ENCODE measurements around the gene C2orf76. TPM values are rescaled to one million over a fixed set of nuclear protein-coding genes. Genes with fewer than 3 reads are reported as not detected.

Gene C2orf76
- total RNA-seq, 2 experiments from 2014 or later, result 12.3 to 15.6 TPM

GRCh38 chr2:119333360-119333759, 33.3 kb downstream of the C2orf76 start:
- no peak for DNase-seq
- Mint-ChIP-seq H3K27ac (no peak overlapping the region), H3K9me3 (no peaks in the 10 kb centered on the region), H3K27me3 (no peaks in the 10 kb centered on the region), H3K36me3 (peaks cover 7% of the 10 kb centered on the region), H3K4me1 (peaks cover 4% of the 10 kb centered on the region), H3K4me3 (no peak overlapping the region)

GRCh38 chr2:119332953-119333352, 33.7 kb downstream of the C2orf76 start:
- DNase-seq, result no peak
- H3K9me3 Mint-ChIP-seq, result no peaks in the 10 kb centered on the region
- no peaks in the 10 kb centered on the region for H3K27me3 Mint-ChIP-seq
- H3K4me1 Mint-ChIP-seq, result no peaks in the 10 kb centered on the region
- no peak overlapping the region for H3K4me3 Mint-ChIP-seq
- H3K27ac Mint-ChIP-seq, result no peak overlapping the region
- peaks cover 7% of the 10 kb centered on the region for H3K36me3 Mint-ChIP-seq

- H3K36me3 Mint-ChIP-seq, result peaks cover 6% of the 10 kb centered on the region
- H3K27ac Mint-ChIP-seq, result no peak overlapping the region
- H3K27me3 Mint-ChIP-seq, result no peaks in the 10 kb centered on the region
These were observed 39.2 kb downstream of the C2orf76 start for GRCh38 chr2:119327431-119327830.

GRCh38 chr2:119326938-119327337, 39.7 kb downstream of the C2orf76 start:
- H3K36me3 Mint-ChIP-seq, result peaks cover 6% of the 10 kb centered on the region
- H3K27ac Mint-ChIP-seq, result no peak overlapping the region
- H3K9me3 Mint-ChIP-seq, result no peaks in the 10 kb centered on the region
- no peak for DNase-seq
- no peaks in the 10 kb centered on the region for H3K27me3 Mint-ChIP-seq
- H3K4me3 Mint-ChIP-seq, result no peak overlapping the region
- no peaks in the 10 kb centered on the region for H3K4me1 Mint-ChIP-seq

More at GRCh38 chr2:119327431-119327830, 39.2 kb downstream of the C2orf76 start:
- H3K4me1 Mint-ChIP-seq, result no peaks in the 10 kb centered on the region
- no peak overlapping the region for H3K4me3 Mint-ChIP-seq
- no peak for DNase-seq
- H3K9me3 Mint-ChIP-seq, result no peaks in the 10 kb centered on the region

- Mint-ChIP-seq H3K27ac (no peak overlapping the region), H3K27me3 (no peaks in the 10 kb centered on the region), H3K4me1 (no peaks in the 10 kb centered on the region), H3K9me3 (no peaks in the 10 kb centered on the region), H3K4me3 (no peak overlapping the region), H3K36me3 (no peaks in the 10 kb centered on the region)
- DNase-seq, result no peak
These were observed 41.9 kb downstream of the C2orf76 start for GRCh38 chr2:119324685-119325270.

GRCh38 chr2:119323459-119323858, 43.2 kb downstream of the C2orf76 start:
- Mint-ChIP-seq H3K9me3 (no peaks in the 10 kb centered on the region), H3K4me1 (no peaks in the 10 kb centered on the region), H3K36me3 (no peaks in the 10 kb centered on the region), H3K27me3 (no peaks in the 10 kb centered on the region), H3K27ac (no peak overlapping the region), H3K4me3 (no peak overlapping the region)
- no peak for DNase-seq

GRCh38 chr2:119319593-119319992, 47.0 kb downstream of the C2orf76 start:
- Mint-ChIP-seq H3K9me3 (no peaks in the 10 kb centered on the region), H3K27me3 (no peaks in the 10 kb centered on the region), H3K4me3 (no peak overlapping the region), H3K27ac (no peak overlapping the region), H3K36me3 (no peaks in the 10 kb centered on the region), H3K4me1 (no peaks in the 10 kb centered on the region)
- DNase-seq, result no peak

GRCh38 chr2:119317554-119317953, 49.1 kb downstream of the C2orf76 start:
- DNase-seq, result no peak
- no peaks in the 10 kb centered on the region for H3K27me3 Mint-ChIP-seq
- H3K9me3 Mint-ChIP-seq, result no peaks in the 10 kb centered on the region
- H3K4me1 Mint-ChIP-seq, result no peaks in the 10 kb centered on the region
- no peak overlapping the region for H3K27ac Mint-ChIP-seq
- no peaks in the 10 kb centered on the region for H3K36me3 Mint-ChIP-seq
- H3K4me3 Mint-ChIP-seq, result no peak overlapping the region

- no peak overlapping the region for H3K27ac Mint-ChIP-seq
- H3K4me1 Mint-ChIP-seq, result no peaks in the 10 kb centered on the region
- H3K27me3 Mint-ChIP-seq, result no peaks in the 10 kb centered on the region
- no peak overlapping the region for H3K4me3 Mint-ChIP-seq
- H3K9me3 Mint-ChIP-seq, result no peaks in the 10 kb centered on the region
- no peaks in the 10 kb centered on the region for H3K36me3 Mint-ChIP-seq
- DNase-seq, result no peak
These were observed 50.6 kb downstream of the C2orf76 start for GRCh38 chr2:119316066-119316465.

GRCh38 chr2:119315241-119315925, 51.3 kb downstream of the C2orf76 start:
- H3K4me3 Mint-ChIP-seq, result no peak overlapping the region
- no peaks in the 10 kb centered on the region for H3K27me3 Mint-ChIP-seq
- no peaks in the 10 kb centered on the region for H3K4me1 Mint-ChIP-seq
- H3K36me3 Mint-ChIP-seq, result peaks cover 3% of the 10 kb centered on the region
- no peak overlapping the region for H3K27ac Mint-ChIP-seq
- DNase-seq, result no peak
- no peaks in the 10 kb centered on the region for H3K9me3 Mint-ChIP-seq

- Mint-ChIP-seq H3K27me3 (no peaks in the 10 kb centered on the region), H3K9me3 (no peaks in the 10 kb centered on the region), H3K27ac (no peak overlapping the region), H3K4me3 (no peak overlapping the region), H3K36me3 (peaks cover 3% of the 10 kb centered on the region), H3K4me1 (no peaks in the 10 kb centered on the region)
- no peak for DNase-seq
These were observed 54.8 kb downstream of the C2orf76 start for GRCh38 chr2:119311831-119312230.

- DNase-seq, result no peak
- peaks cover 3% of the 10 kb centered on the region for H3K36me3 Mint-ChIP-seq
- H3K9me3 Mint-ChIP-seq, result no peaks in the 10 kb centered on the region
- no peak overlapping the region for H3K4me3 Mint-ChIP-seq
- H3K27ac Mint-ChIP-seq, result no peak overlapping the region
- no peaks in the 10 kb centered on the region for H3K27me3 Mint-ChIP-seq
- H3K4me1 Mint-ChIP-seq, result no peaks in the 10 kb centered on the region
These were observed 55.3 kb downstream of the C2orf76 start for GRCh38 chr2:119311371-119311770.

GRCh38 chr2:119308793-119309330, 57.8 kb downstream of the C2orf76 start:
- DNase-seq, result no peak
- no peak overlapping the region for H3K4me3 Mint-ChIP-seq
- H3K36me3 Mint-ChIP-seq, result peaks cover 3% of the 10 kb centered on the region
- no peaks in the 10 kb centered on the region for H3K4me1 Mint-ChIP-seq
- H3K27ac Mint-ChIP-seq, result no peak overlapping the region
- H3K27me3 Mint-ChIP-seq, result no peaks in the 10 kb centered on the region
- no peaks in the 10 kb centered on the region for H3K9me3 Mint-ChIP-seq

GRCh38 chr2:119307419-119308140, 59.1 kb downstream of the C2orf76 start:
- Mint-ChIP-seq H3K4me3 (no peak overlapping the region), H3K27ac (no peak overlapping the region), H3K9me3 (no peaks in the 10 kb centered on the region), H3K27me3 (no peaks in the 10 kb centered on the region), H3K4me1 (no peaks in the 10 kb centered on the region), H3K36me3 (peaks cover 3% of the 10 kb centered on the region)
- DNase-seq, result no peak

- DNase-seq, result no peak
These were observed 60.4 kb downstream of the C2orf76 start for GRCh38 chr2:119306196-119306590.

More at GRCh38 chr2:119306196-119306590, 60.4 kb downstream of the C2orf76 start:
- no peaks in the 10 kb centered on the region for H3K9me3 Mint-ChIP-seq
- no peaks in the 10 kb centered on the region for H3K27me3 Mint-ChIP-seq
- no peaks in the 10 kb centered on the region for H3K4me1 Mint-ChIP-seq
- H3K4me3 Mint-ChIP-seq, result no peak overlapping the region
- no peak overlapping the region for H3K27ac Mint-ChIP-seq
- H3K36me3 Mint-ChIP-seq, result peaks cover 4% of the 10 kb centered on the region
